ENCODE measurements around the gene GNAL. TPM values are rescaled to one million over a fixed set of nuclear protein-coding genes. Genes with fewer than 3 reads are reported as not detected.
"Not testable (repeated sequence)": the region's sequence is repeated elsewhere in the genome, so short reads cannot be mapped to it uniquely, and the experiment has no call there.

Gene GNAL
- polyA plus RNA-seq, 12 donors, result 1.1 to 6.9 (median 2.1) TPM; not detected in 1

DNA sequence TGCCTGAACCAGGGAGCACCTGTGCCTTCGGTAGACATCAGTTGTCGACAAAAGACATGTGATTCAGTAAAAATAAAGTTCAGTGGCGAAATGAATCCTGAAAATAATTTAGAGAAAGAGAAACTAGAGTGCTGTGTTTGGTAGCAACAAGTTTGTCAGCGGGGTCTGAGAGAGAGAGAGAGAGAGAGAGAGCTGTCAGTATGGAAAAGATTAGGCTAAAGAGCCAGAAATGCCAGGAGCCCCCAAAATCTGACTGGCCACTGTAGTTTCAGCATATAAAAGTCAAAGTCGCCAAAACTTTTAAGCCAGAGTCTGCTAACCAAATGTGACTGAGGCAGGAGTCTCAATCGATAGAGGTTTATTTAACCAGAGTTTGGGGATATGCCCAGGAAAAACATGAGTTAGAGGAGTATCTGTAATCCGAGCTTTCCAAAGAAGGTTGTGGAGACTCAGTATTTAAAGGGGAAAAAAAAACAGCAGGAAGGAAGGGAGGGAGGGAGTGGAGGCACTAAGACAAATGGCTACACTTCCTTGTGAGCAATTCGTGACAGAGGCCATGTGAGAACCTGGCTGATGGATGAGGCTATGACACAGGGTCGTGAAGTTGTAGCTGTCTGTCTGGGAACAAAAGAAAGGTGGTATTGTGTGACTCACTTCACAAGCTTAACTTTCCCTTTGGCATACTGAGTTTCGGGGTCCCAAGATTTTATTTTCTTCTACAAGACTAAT lies 20.5 kb upstream of the GNAL start:
- no peak for DNase-seq

DNA sequence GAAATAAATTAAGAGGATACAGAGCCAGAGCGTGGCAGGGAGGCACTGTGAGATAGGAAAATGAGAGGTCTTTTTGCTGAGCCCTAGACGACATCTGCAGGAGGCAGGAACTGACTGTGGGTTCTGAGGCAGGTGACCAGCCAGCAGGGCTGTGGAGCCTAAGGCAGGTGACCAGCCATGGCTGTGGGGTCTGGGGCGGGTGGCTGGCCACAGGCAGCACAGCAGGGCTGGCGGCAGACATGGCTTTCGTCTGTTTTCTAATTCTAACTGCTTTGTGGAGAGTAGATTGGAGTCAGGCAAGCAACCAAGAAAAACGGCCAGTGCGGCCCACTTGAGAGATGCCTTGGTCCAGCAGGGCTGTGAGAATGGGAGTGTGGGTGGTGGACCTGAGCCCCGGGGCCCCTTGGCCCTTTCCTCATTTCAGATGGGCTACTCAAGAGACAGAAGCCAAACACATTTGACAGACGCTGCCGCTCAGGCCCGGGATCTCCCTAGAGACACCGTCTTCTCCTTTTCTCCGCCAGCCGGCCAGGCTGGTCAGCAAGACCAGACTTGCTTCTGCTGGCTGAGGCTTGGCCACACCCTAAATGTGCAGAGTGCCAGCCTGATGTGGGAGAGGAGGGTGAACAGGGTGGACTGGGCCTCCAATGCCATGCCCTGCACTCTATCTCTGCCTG lies 19.7 kb upstream of the GNAL start:
- DNase-seq, result no peak

GRCh38 chr18:11669948-11670275 lies 19.2 kb upstream of the GNAL start:
- DNase-seq, result no peak

GRCh38 chr18:11671156-11671555 lies 17.9 kb upstream of the GNAL start:
- no peak for DNase-seq

- DNase-seq, result no peak
Observed at GRCh38 chr18:11672198-11672597, 16.9 kb upstream of the GNAL start.

DNA sequence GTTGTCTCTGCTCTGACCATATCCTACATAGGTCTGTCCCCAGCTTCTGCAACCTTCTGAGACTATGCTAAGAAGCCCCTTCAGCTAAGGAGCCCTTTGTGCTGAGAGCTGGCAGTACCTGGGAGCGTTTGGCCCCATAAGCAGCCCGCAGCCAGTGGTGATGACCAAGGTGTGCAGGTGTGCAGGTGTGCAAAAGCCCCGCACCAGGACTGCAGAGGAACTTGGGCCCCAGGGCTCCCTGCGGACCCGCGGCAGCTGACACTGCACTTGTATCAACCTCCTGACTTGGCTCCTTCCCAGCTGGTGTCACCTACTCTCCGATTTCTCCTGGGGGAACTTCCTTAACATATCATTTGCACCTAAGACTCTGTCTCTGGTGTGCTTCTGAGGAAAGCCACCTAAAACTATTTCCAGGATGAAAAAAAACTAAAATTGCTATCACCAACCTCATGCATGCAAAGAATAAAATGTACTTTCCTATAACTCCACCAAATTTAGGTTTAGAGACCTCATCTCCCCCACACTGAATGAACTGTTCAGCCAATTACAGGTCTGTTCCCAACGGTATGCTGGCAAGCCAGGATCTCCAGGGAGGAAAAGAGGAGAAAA lies 16.1 kb upstream of the GNAL start:
- DNase-seq, result no peak

GRCh38 chr18:11673560-11673959 lies 15.5 kb upstream of the GNAL start:
- no peak for DNase-seq

GRCh38 chr18:11674119-11674518 lies 14.9 kb upstream of the GNAL start:
- DNase-seq, result no peak

DNA sequence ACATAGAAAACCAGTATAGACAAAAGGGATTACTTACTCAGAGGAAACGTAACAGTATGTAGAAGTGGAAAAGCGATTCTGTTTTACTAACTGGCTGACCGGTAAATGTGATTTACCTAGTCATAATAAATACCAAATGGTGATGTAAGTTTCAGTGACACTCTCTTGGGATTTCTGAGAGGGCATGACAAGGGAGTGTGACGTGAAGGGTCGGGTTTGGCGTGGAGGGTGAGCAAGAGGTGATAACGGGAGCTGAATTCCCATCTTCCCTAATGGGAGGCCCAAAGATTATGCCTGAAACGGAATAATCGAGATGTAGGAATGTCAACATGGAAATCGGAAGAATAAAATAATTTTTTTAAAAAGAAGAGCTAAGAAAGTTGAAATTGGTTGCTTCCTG lies 12.7 kb upstream of the GNAL start:
- DNase-seq, result no peak

- DNase-seq, result no peak
Observed at GRCh38 chr18:11676867-11677266, 12.2 kb upstream of the GNAL start.

- DNase-seq, result no peak
Observed at GRCh38 chr18:11678211-11678610, 10.9 kb upstream of the GNAL start.

DNA sequence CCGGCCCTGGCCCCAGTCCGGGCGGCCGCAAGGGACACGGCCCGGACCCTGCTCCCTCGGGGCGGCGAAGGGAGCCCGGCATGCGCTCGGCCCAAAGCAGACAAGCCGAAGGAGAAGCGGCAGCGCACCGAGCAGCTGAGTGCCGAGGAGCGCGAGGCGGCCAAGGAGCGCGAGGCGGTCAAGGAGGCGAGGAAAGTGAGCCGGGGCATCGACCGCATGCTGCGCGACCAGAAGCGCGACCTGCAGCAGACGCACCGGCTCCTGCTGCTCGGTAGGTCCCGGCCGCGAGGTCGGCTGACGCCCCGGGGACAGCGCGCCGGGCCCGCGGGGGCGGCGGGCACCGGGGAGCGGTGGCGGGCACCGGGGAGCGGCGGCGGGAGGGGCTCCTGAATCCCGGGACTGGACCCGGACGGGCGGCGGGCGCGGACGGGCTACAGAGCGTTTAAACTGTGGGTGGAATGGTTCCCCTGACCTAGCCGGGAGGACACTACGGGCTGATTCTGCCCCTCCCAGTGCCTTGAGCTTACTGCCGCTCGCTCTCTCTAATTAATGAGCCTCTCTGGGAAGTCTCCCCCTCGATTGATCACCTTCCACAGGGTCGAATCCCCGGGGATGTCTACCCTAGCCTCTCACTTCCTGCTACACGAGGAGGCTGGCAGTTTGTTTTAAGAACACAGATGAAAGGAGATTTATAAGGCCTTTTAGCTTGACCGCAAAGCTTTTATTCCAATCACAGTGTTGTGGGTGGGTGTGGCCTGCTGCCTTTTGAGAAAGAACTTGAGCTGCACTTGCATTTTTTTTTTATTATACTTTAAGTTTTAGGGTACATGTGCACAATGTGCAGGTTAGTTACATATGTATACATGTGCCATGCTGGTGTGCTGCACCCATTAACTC lies 853 bp downstream of the GNAL start:
- peak; percentile 24 for DNase-seq

DNA sequence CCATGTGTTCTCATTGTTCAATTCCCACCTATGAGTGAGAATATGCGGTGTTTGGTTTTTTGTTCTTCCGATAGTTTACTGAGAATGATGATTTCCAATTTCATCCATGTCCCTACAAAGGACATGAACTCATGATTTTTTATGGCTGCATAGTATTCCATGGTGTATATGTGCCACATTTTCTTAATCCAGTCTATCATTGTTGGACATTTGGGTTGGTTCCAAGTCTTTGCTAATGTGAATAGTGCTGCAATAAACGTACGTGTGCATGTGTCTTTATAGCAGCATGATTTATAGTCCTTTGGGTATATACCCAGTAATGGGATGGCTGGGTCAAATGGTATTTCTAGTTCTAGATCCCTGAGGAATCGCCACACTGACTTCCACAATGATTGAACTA lies 1.6 kb downstream of the GNAL start:
- not testable (repeated sequence) for DNase-seq

- no peak for DNase-seq
Observed at GRCh38 chr18:11695736-11696135, 6.7 kb downstream of the GNAL start.

GRCh38 chr18:11696451-11696850 lies 7.4 kb downstream of the GNAL start:
- no peak for DNase-seq

DNA sequence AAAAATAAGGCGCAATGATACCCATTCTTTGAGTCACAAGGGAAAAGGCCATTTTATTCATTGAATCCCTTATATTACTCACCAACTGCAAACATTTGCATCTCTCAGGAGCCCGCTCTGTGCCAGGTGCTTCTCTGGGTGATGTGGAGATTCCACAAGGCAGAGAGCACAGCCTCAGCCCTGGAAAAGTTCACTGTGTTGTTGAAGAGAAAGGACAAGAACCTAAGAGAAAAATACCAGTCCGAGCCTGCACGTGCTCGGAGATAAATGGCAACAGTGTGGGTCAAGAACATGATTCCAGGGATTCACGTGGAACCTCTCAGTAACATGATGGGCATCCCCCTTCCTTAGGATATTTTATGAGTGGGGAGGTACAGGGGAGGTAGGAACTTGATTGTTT lies 11.8 kb downstream of the GNAL start:
- no peak for DNase-seq

GRCh38 chr18:11710578-11710977 lies 21.5 kb downstream of the GNAL start:
- DNase-seq, result no peak

GRCh38 chr18:11713756-11714155 lies 24.7 kb downstream of the GNAL start:
- DNase-seq, result no peak

- DNase-seq, result no peak
Observed at GRCh38 chr18:11714244-11714918, 25.3 kb downstream of the GNAL start.

DNA sequence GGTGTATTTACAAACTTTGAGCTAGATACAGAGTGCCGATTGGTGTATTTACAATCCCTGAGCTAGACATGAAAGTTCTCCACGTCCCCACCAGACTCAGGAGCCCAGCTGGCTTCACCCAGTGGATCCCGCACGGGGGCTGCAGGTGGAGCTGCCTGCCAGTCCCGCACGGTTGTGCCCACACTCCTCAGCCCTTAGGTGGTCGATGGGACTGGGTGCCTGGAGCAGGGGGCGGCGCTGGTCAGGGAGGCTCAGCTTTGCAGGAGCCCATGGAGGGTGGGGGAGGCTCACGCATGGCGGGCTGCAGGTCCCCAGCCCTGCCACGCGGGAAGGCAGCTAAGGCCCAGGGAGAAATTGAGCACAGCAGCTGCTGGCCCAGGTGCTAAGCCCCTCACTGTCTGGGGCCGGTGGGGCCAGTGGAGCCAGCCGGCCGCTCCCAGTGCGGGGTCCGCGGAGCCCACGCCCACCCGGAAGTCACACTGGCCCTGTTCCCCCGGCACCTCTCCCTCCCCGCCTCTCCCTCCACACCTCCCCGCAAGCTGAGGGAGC lies 27.8 kb downstream of the GNAL start:
- not testable (repeated sequence) for DNase-seq

- no peak for DNase-seq
Observed at GRCh38 chr18:11719050-11719449, 30.0 kb downstream of the GNAL start.

Measured in muscle of arm (tissue), 12 donors.